Eye (tissue), 1 donor: ENCODE results near the gene KCNK15.
"Not testable (repeated sequence)": the region's sequence is repeated elsewhere in the genome, so short reads cannot be mapped to it uniquely, and the experiment has no call there.

Experiments used
- DNase-seq: peaks from one replicate; pipeline ENCODE4 v3.0.0-alpha.2; 2015

The KCNK15 gene

DNA sequence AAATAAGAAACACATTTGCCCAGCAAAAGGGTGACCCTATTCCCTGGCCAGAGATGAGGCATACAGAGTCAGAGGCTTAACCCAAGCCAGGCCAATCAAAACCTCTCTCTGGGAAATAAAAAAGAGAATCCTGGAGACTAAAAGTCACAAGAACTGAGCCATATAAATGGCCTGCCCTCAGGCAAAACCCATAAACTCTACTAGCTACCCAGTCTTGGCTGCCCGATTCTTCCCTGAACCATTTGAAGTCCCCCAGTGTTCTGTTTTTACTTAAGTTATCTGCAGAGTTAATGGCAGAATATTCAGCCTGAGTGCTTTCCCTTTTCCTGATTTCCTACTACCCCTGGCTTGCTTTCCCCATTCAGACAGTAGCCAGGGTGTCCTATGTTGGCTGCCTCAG lies 13.9 kb downstream of the KCNK15 start:
- no peak for DNase-seq

DNA sequence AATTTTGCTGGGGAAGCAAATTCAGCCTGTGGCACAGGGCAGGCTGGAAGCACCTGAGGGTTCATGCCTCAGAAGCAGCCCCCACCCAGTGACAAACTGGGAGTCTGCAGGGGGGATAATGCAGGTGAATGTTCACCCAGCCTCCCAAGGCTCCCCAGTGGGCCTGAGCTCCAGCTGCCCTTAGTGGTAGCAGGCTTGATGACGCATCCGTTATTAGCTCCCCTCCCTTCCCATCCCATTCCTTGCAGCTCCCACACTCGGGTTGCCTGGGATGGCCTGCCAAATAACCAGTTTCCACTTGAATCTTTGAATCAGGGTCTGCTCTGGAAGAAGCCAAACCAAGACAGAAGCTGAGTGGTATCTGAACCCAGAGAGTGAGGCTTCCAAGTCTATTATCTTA lies 15.8 kb downstream of the KCNK15 start:
- no peak for DNase-seq

- DNase-seq = peak; percentile 87
These were observed 16.9 kb downstream of the KCNK15 start for GRCh38 chr20:44762466-44763140.

DNA sequence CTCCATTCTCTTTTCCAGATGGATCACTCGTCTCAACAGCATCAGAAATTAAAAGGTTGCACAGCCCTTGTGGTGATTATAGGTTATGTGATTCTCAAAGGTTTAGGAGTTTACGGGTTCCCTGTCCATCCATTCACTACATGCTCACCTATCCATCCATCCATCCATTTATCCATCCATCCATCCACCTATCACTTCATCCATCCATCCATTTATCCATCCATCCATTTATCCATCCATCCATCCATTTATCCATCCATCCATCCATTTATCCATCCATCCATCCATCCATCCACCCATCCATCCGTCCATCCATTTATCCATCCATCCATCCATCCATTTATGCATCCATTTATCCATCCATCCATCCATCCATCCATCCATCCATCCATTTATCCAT lies 18.1 kb downstream of the KCNK15 start:
- DNase-seq = not testable (repeated sequence)

GRCh38 chr20:44765091-44765490 lies 19.4 kb downstream of the KCNK15 start:
- DNase-seq = no peak

- no peak for DNase-seq
These were observed 20.2 kb downstream of the KCNK15 start for GRCh38 chr20:44765701-44766347.

DNA sequence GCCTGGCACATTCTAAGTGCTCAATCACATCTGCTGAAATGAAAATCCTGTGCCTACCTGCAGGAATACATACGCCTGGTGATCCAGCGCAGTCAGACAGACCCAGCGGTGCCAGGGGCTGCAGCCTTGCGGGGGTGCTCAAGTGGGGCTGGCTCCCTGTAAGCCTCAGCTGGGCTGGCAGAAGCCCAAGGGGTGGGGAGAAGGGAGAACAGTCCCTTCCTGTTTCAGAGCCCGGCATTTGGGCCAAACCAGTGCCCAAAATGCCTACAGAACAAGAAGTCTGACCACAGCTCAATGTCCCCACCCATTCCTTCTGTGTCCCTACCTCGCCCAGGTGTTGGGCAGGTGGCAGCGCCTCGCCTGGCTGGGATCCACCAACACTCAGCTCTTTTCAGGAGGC lies 22.6 kb downstream of the KCNK15 start:
- DNase-seq = no peak

GRCh38 chr20:44768854-44769480 lies 23.3 kb downstream of the KCNK15 start:
- DNase-seq = no peak

GRCh38 chr20:44769481-44769863 lies 23.8 kb downstream of the KCNK15 start:
- DNase-seq = no peak

DNA sequence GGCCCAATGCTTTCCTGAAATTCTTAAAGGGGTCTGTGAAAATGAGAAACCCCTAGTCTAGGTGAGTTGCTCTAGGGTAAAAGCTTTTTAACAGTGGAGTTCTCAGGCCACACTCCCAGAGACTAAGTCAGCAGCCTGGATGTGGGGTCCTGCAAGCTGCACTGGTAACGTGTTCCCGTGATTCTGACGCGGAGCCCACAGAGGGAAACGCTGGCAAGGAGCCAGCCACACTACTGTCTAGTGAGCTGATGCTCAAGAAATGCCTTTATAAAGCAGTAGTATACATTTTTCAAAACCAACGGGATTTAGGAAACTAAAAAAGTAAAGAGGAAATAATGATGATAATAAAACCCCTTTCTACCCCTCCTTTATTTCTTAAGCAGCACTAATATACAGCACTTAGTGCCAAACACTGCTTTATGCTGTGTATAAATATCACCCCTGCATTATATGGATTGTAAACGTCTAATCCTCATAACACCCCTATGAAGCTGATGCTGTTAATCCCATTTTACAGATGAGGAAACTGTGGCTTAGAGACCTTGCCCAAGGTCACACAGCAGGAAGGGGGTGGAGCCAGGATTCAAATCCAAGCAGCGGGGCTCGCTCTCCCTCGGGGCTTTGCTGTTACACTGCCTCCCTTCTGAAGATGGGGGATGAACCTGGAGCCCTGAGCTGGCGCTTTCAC lies 25.0 kb downstream of the KCNK15 start:
- DNase-seq = no peak

GRCh38 chr20:44771172-44771535 lies 25.5 kb downstream of the KCNK15 start:
- no peak for DNase-seq

- no peak for DNase-seq
These were observed 27.0 kb downstream of the KCNK15 start for GRCh38 chr20:44772636-44773035.

DNA sequence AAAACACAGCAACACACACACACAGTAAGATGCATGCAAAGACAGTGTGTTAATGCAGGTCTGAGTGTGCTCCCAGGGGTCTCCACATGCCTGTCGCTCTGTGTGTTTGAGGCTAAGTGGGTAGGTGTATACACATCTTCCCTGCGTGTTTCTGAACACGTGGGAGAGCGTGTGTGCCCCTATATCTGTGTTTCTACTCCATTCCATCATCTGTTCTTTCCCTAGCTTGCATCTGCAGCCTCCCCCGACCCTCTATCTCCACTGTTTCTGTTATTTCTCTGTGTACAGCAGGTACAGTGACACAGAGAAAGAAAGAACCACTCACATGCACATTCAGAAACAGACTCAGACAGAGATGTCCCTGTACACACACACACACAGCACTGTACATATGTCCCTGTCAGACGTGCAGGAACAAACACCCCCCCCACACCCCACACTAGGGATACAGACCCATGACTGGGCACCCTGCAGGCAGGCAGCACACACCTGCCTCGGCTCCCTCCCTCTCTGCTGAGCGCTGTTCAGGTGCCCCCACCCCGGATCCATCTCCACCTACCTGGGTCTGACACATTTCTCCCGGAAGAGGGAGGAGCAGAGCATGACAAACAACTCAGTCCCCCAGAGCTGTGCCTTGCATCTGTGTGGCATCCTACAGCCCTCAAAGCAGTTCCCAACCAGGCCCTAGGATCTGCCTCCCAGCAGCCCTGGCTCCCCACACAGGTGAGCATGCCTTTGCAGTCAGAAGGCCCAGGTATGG lies 27.6 kb downstream of the KCNK15 start:
- DNase-seq = no peak

DNA sequence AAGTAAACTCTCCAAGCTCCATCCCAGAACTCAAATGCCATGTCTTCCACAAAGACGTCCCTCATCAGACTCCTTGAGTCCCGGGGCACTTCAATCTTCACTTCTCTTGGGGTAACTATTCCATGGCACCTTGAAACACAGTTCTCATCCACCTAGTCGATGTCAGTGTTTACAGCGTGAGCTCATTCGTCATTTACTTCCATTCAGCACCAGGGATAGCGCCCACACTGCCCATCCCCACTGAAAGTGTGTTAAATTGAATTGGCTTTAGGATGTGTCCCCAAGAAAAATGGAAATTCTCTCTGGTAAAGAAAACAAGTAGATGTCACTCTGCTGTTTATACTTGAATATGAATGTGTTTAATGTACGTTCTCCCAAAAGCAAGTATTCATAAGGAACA lies 31.3 kb downstream of the KCNK15 start:
- peak; percentile 67 for DNase-seq

DNA sequence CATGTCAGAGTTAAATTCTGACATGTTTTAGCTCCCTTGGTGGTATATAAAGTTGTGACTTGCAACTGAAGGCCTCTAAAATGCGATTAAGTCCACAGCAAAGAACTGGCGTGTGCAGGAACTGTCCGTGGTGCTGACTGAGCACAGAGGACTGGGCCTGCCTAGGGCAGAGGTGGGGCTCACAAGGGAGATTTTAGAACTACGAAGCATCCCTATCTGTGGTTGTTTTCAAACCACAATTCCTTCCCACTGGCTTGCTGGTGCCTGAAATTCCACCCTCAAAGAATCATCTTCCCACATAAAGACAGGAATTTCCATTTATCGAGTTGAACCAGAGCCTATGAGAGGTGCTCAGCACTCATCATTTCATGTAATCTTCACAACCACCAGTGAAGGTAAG lies 34.6 kb downstream of the KCNK15 start:
- DNase-seq = peak; percentile 85

GRCh38 chr20:44781118-44781517 lies 35.5 kb downstream of the KCNK15 start:
- DNase-seq = no peak

DNA sequence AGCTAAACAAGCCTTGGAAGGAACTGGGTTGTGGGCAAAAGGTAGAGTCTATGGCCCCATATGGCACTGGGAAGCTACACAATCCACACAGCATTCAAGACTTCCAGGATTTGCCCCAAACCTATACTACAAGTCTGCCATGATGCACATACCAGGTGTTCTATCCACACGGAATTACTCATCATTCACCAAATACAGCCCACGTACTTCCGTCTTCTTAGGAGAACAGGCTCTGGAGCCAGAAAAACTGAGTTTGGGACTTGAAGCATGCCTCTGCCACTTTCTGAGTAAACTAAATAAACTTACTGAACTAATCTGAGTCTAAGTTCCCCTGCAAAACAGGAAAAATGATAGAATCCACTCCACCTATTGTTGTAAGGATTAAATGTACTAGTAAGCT lies 36.1 kb downstream of the KCNK15 start:
- DNase-seq = no peak

GRCh38 chr20:44784688-44785087 lies 39.0 kb downstream of the KCNK15 start:
- no peak for DNase-seq

- DNase-seq = peak; percentile 34
These were observed 40.1 kb downstream of the KCNK15 start for GRCh38 chr20:44785768-44786167.

DNA sequence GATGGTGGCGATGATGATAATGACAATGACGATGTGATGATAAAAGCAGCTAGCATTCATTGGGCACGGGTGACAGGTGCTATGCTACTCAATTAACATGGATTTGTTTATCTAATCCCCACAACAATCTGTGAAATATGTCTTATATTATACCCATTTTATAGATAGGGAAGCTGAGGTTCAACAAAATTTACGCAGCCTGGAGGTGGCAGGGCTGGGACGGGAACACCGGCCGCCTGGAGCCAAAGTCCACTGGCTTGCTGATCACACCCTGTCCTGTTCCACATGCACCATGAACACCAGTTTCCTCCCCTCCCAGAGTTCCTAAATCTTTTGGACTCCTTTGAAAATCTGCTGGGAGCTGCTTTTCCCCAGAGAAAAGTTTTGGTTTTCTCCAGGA lies 41.6 kb downstream of the KCNK15 start:
- no peak for DNase-seq

- no peak for DNase-seq
These were observed 43.2 kb downstream of the KCNK15 start for GRCh38 chr20:44788706-44789456.

GRCh38 chr20:44790638-44791393 lies 45.2 kb downstream of the KCNK15 start:
- no peak for DNase-seq
